ENCODE data around the gene GRM8.
A peak's percentile ranks its signal among the peaks of the same experiment; 100 is the strongest.

DNA sequence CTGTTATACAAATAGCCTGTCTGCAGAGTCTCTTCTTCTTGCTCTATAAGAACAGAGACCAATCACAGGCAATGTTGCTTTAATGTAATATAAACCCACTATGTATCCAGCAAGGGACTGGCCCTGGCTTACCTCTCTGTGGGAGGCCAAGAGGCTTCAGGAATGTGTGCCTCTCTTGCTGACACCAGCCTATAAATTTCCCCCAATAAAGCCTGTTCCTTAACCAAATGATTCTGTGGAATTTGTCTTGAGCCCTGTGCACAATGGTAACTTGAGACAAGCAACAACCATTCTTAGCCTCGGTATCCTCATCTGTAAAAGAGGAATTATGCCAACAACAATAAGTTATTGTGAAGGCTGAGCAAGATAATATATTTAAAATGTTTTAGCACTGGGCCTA lies 563.7 kb downstream of the GRM8 start:
- TF ChIP-seq EGR1 (IDR thresholded peaks at IDR 0.05) (no peak), RAD21 (IDR thresholded peaks at IDR 0.05; ENCODE audit: low read depth) (peak; percentile 0; the same call in 1 of the 2 replicates), CEBPB (IDR thresholded peaks at IDR 0.05) (no peak; the same call in 1 of the 2 replicates), TEAD4 (IDR thresholded peaks at IDR 0.05) (peak; percentile 92), EP300 (IDR thresholded peaks at IDR 0.05; ENCODE audit: borderline replicate concordance) (peak; percentile 86), CREB1 (IDR thresholded peaks at IDR 0.05; ENCODE audit: low read depth) (no peak), FOXM1 (IDR thresholded peaks at IDR 0.05; ENCODE audit: borderline replicate concordance, low read depth) (peak; percentile 66; the same call in 1 of the 2 replicates), YY1 (IDR thresholded peaks at IDR 0.05; ENCODE audit: low read depth) (0 out of 2 replicates have a peak, but pooled peaks have one; percentile 44), TCF12 (IDR thresholded peaks at IDR 0.05; ENCODE audit: low read depth) (peak; percentile 89)
- TF ChIP-seq, protein P1, sequence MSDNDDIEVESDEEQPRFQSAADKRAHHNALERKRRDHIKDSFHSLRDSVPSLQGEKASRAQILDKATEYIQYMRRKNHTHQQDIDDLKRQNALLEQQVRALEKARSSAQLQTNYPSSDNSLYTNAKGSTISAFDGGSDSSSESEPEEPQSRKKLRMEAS (IDR thresholded peaks at IDR 0.05) = peak; percentile 55
- TF ChIP-seq, protein P2, sequence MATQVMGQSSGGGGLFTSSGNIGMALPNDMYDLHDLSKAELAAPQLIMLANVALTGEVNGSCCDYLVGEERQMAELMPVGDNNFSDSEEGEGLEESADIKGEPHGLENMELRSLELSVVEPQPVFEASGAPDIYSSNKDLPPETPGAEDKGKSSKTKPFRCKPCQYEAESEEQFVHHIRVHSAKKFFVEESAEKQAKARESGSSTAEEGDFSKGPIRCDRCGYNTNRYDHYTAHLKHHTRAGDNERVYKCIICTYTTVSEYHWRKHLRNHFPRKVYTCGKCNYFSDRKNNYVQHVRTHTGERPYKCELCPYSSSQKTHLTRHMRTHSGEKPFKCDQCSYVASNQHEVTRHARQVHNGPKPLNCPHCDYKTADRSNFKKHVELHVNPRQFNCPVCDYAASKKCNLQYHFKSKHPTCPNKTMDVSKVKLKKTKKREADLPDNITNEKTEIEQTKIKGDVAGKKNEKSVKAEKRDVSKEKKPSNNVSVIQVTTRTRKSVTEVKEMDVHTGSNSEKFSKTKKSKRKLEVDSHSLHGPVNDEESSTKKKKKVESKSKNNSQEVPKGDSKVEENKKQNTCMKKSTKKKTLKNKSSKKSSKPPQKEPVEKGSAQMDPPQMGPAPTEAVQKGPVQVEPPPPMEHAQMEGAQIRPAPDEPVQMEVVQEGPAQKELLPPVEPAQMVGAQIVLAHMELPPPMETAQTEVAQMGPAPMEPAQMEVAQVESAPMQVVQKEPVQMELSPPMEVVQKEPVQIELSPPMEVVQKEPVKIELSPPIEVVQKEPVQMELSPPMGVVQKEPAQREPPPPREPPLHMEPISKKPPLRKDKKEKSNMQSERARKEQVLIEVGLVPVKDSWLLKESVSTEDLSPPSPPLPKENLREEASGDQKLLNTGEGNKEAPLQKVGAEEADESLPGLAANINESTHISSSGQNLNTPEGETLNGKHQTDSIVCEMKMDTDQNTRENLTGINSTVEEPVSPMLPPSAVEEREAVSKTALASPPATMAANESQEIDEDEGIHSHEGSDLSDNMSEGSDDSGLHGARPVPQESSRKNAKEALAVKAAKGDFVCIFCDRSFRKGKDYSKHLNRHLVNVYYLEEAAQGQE (IDR thresholded peaks at IDR 0.05; ENCODE audit: low read depth) = no peak

Measured in Ishikawa (cell line).